IMR-90 (cell line): ENCODE measurements around the gene PGBD5. TPM values are rescaled to one million over a fixed set of nuclear protein-coding genes. Genes with fewer than 3 reads are reported as not detected.

Experiments
- ATAC-seq: fragments of 200-7000 bp; cut with Tn5 transposase; 2 replicates; pipeline ENCODE4 v1.9.1; 2020; ENCODE audit warnings: low read depth, mild to moderate bottlenecking, moderate library complexity
- BruUV-seq: library from RNA; stranded (reverse); fragments of 400-500 nt; replicated peaks from 2 replicates; lab custom pipeline; 2021; lab: Mats Ljungman, UMichigan
- CTCF ChIA-PET: fragments of 300-600 bp; formaldehyde crosslinking; extraction: SDS; loops from one replicate; lab custom pipeline; 2021; ENCODE audit warnings: antibody characterized with exemption; lab: Yijun Ruan, JAX
- POLR2A ChIA-PET: fragments of 300-600 bp; sonication (Branson Sonifier 250); formaldehyde crosslinking; loops from one replicate; lab custom pipeline; 2022; ENCODE audit warnings: antibody characterized with exemption; ENCODE audit not compliant: unreplicated experiment; lab: Charles Lee
- DNase-seq: peaks from one replicate; pipeline ENCODE4 v3.0.0; 2013
- H2AFZ ChIP-seq: replicated peaks from 2 replicates; pipeline ENCODE3; 2013; ENCODE audit warnings: low read length, mild to moderate bottlenecking; ENCODE audit not compliant: poor library complexity
- H2AK5ac ChIP-seq: 2 replicates; pipeline ENCODE4 v1.6.1; 2013; ENCODE audit warnings: low read depth, low read length, inconsistent platforms
- H2AK9ac ChIP-seq: replicated peaks from 2 replicates; pipeline ENCODE3; 2013; ENCODE audit warnings: mild to moderate bottlenecking, low read depth, low read length, moderate library complexity; ENCODE audit not compliant: poor library complexity
- H2BK120ac ChIP-seq: 2 replicates; pipeline ENCODE4 v1.6.1; 2013; ENCODE audit warnings: low read depth, low read length, inconsistent platforms
- H2BK15ac ChIP-seq: 3 replicates; pipeline ENCODE4 v1.6.1; 2013; ENCODE audit warnings: low read depth, low read length, inconsistent platforms
- H2BK20ac ChIP-seq: 2 replicates; pipeline ENCODE4 v1.6.1; 2013; ENCODE audit warnings: low read depth, mild to moderate bottlenecking, inconsistent platforms, low read length, moderate library complexity
- H2BK5ac ChIP-seq: 2 replicates; pipeline ENCODE4 v1.6.1; 2013; ENCODE audit warnings: mild to moderate bottlenecking, low read depth, low read length, inconsistent platforms; ENCODE audit not compliant: poor library complexity, severe bottlenecking
- H3K14ac ChIP-seq: replicated peaks from 2 replicates; pipeline ENCODE4 v1.6.1; 2013; ENCODE audit warnings: low read depth, low read length, inconsistent platforms
- H3K18ac ChIP-seq: 2 replicates; pipeline ENCODE4 v1.6.1; 2013; ENCODE audit warnings: low read depth, low read length, control low read depth
- H3K23ac ChIP-seq: 2 replicates; pipeline ENCODE4 v1.6.1; 2013; ENCODE audit warnings: low read depth, low read length, inconsistent platforms
- H3K27ac ChIP-seq: 2 replicates; pipeline ENCODE4 v1.5.1; 2013; ENCODE audit warnings: mild to moderate bottlenecking, control low read depth, low read length; ENCODE audit not compliant: insufficient read depth
- H3K27me3 ChIP-seq: 2 replicates; pipeline ENCODE4 v1.6.1; 2013; ENCODE audit warnings: low read length; ENCODE audit not compliant: control insufficient read depth, insufficient read depth
- H3K36me3 ChIP-seq: 2 replicates; pipeline ENCODE4 v1.6.1; 2013; ENCODE audit warnings: low read length, mixed read lengths; ENCODE audit not compliant: control insufficient read depth, insufficient read depth
- H3K4ac ChIP-seq: 2 replicates; pipeline ENCODE4 v1.6.1; 2013; ENCODE audit warnings: low read depth, low read length, inconsistent platforms
- H3K4me1 ChIP-seq: 2 replicates; pipeline ENCODE4 v1.6.1; 2013; ENCODE audit warnings: low read length, mixed read lengths; ENCODE audit not compliant: control insufficient read depth, insufficient read depth
- H3K4me2 ChIP-seq: 2 replicates; pipeline ENCODE4 v1.6.1; 2013; ENCODE audit warnings: low read depth, mild to moderate bottlenecking, control low read depth, low read length, moderate library complexity
- H3K4me3 ChIP-seq: 2 replicates; pipeline ENCODE4 v1.5.1; 2013; ENCODE audit warnings: low read depth, mild to moderate bottlenecking, control low read depth, low read length, moderate library complexity; ENCODE audit not compliant: insufficient read depth
- H3K56ac ChIP-seq: 2 replicates; pipeline ENCODE4 v1.6.1; 2013; ENCODE audit warnings: low read length, inconsistent platforms; ENCODE audit not compliant: insufficient read depth; ENCODE audit errors: extremely low read depth
- H3K79me1 ChIP-seq, 2 experiments: 2 replicates each; pipeline ENCODE4 v1.6.1; 2013; ENCODE audit warnings: low read length in 2 of 2, inconsistent platforms in 1 of 2, low read depth in 1 of 2
- H3K9ac ChIP-seq: 2 replicates; pipeline ENCODE4 v1.6.1; 2013; ENCODE audit warnings: low read depth, low read length, control low read depth
- H3K9me1 ChIP-seq: 2 replicates; pipeline ENCODE4 v1.6.1; 2013; ENCODE audit warnings: low read length, inconsistent platforms; ENCODE audit not compliant: insufficient read depth
- H3K9me3 ChIP-seq: 2 replicates; pipeline ENCODE4 v1.6.1; 2013; ENCODE audit warnings: low read length; ENCODE audit not compliant: control insufficient read depth, insufficient read depth
- H4K20me1 ChIP-seq: 2 replicates; pipeline ENCODE4 v1.6.1; 2013; ENCODE audit warnings: low read length, inconsistent platforms; ENCODE audit not compliant: insufficient read depth
- H4K5ac ChIP-seq: 2 replicates; pipeline ENCODE4 v1.6.1; 2013; ENCODE audit warnings: mild to moderate bottlenecking, low read depth, low read length, control low read depth
- H4K8ac ChIP-seq, 2 experiments: 2 replicates each; pipeline ENCODE4 v1.6.1; 2013; ENCODE audit warnings: low read depth in 2 of 2, low read length in 2 of 2, control low read depth in 1 of 2, inconsistent platforms in 1 of 2
- H4K91ac ChIP-seq: 2 replicates; pipeline ENCODE4 v1.6.1; 2013; ENCODE audit warnings: low read depth, low read length, inconsistent platforms; ENCODE audit not compliant: insufficient read depth
- BHLHE40 ChIP-seq: fragments of 150-350 bp; IDR thresholded peaks from 2 replicates; pipeline ENCODE4 v1.6.1; 2016; ENCODE audit warnings: mild to moderate bottlenecking, low read depth, low read length
- CEBPB ChIP-seq: IDR thresholded peaks from 2 replicates; pipeline ENCODE4 v1.6.1; 2012; ENCODE audit warnings: low read depth, low read length, improper control_type of control experiment
- CHD1 ChIP-seq: IDR thresholded peaks from 2 replicates; pipeline ENCODE4 v1.6.1; 2012; ENCODE audit warnings: low read depth, low read length, improper control_type of control experiment
- FOS ChIP-seq: fragments of 150-350 bp; IDR thresholded peaks from 2 replicates; pipeline ENCODE4 v1.6.1; 2016; ENCODE audit warnings: low read depth, low read length
- MAFK ChIP-seq: IDR thresholded peaks from 2 replicates; pipeline ENCODE4 v1.6.1; 2012; ENCODE audit warnings: low read depth, low read length, improper control_type of control experiment
- MAZ ChIP-seq: IDR thresholded peaks from 2 replicates; pipeline ENCODE4 v1.6.1; 2012; ENCODE audit warnings: low read depth, mild to moderate bottlenecking, low read length, improper control_type of control experiment, moderate library complexity, borderline replicate concordance
- MXI1 ChIP-seq: IDR thresholded peaks from 2 replicates; pipeline ENCODE4 v1.6.1; 2012; ENCODE audit warnings: low read depth, mild to moderate bottlenecking, low read length, moderate library complexity, borderline replicate concordance
- NFE2L2 ChIP-seq: fragments of 150-350 bp; IDR thresholded peaks from 2 replicates; pipeline ENCODE4 v1.6.1; 2016; ENCODE audit warnings: low read depth, mild to moderate bottlenecking, low read length
- POLR2A ChIP-seq: IDR thresholded peaks from 2 replicates; pipeline ENCODE4 v1.6.1; 2012; ENCODE audit warnings: mild to moderate bottlenecking, low read depth, low read length
- RAD21 ChIP-seq: IDR thresholded peaks from 2 replicates; pipeline ENCODE4 v1.6.1; 2012; ENCODE audit warnings: low read length, improper control_type of control experiment
- RCOR1 ChIP-seq: IDR thresholded peaks from 2 replicates; pipeline ENCODE4 v1.6.1; 2012; ENCODE audit warnings: mild to moderate bottlenecking, low read length, improper control_type of control experiment; ENCODE audit not compliant: insufficient replicate concordance
- RFX5 ChIP-seq: IDR thresholded peaks from 2 replicates; pipeline ENCODE4 v1.8.0; 2012; ENCODE audit warnings: low read depth, mild to moderate bottlenecking, low read length, moderate library complexity
- SMC3 ChIP-seq: fragments of 150-350 bp; IDR thresholded peaks from 2 replicates; pipeline ENCODE4 v1.6.1; 2016; ENCODE audit warnings: low read depth, mild to moderate bottlenecking, antibody characterized with exemption, low read length, moderate library complexity
- WGBS, 2 experiments: methylation state at CpG; one replicate each; pipeline versions ENCODE4 v1.1.5 to v1.1.7; 2013; ENCODE audit warnings: missing lambda C conversion rate in 2 of 2; ENCODE audit not compliant: insufficient read length in 1 of 2; ENCODE audit errors: extremely low coverage in 2 of 2; 5-methylcytosine and 5-hydroxymethylcytosine counted together
- dilution Hi-C: fragments of 300-500 bp; cut with HindIII; formaldehyde crosslinking; loops from one replicate; pipeline ENCODE4 v1.14.3; 2018; ENCODE audit warnings: low sequenced_read_pairs; ENCODE audit not compliant: unreplicated experiment
- in situ Hi-C: fragments of 300-500 bp; cut with MboI; formaldehyde crosslinking; loops from 3 replicates; pipeline ENCODE4 v1.14.3; 2019; ENCODE audit warnings: low sequenced_read_pairs, inconsistent platforms, mixed read lengths
- intact Hi-C: fragments of 100-400 bp; cut with micrococcal nuclease; formaldehyde crosslinking; loops from 2 replicates; pipeline ENCODE4 v1.10.0; 2022
- polyA plus RNA-seq, 3 experiments: library from polyadenylated mRNA; depleted of rRNA; stranded (reverse); fragments of >200 nt; gene quantifications; 2 replicates each; pipeline ENCODE4 v1.2.3, GENCODE V29; 2012; ENCODE audit warnings: low replicate concordance in 1 of 3
- total RNA-seq: library from RNA; depleted of rRNA; stranded (reverse); fragments of >200 nt; gene quantifications from 2 replicates; pipeline ENCODE4 v1.2.3, GENCODE V29; 2012
- TF ChIP-seq, protein P1 (sequence below): fragments of 150-350 bp; IDR thresholded peaks from 2 replicates; pipeline ENCODE4 v1.6.1; 2017; ENCODE audit warnings: mild to moderate bottlenecking, antibody characterized with exemption, low read length, low read depth
- TF ChIP-seq, protein P2 (sequence below): conservative IDR thresholded peaks from 2 replicates; pipeline ENCODE4 v1.5.1; 2012; ENCODE audit warnings: mild to moderate bottlenecking, low read depth, low read length, improper control_type of control experiment
- TF ChIP-seq, protein P3 (sequence below): fragments of 150-350 bp; IDR thresholded peaks from 2 replicates; pipeline ENCODE4 v1.6.1; 2016; ENCODE audit warnings: low read depth, mild to moderate bottlenecking, low read length, moderate library complexity, borderline replicate concordance

PGBD5 gene
- total and polyA plus RNA-seq, 2 of the 4 experiments (the other 2 are of a cell fraction): 0.18 to 0.36 TPM

- Histone ChIP-seq H3K27me3 (no peaks in the 10 kb centered on the region), H4K91ac (no peak overlapping the region), H2AK9ac (no peak overlapping the region), H2BK20ac (no peak overlapping the region), H3K36me3 (no peaks in the 10 kb centered on the region), H3K27ac (no peak overlapping the region), H3K4ac (no peak overlapping the region), H3K56ac (no peak overlapping the region), H2AK5ac (no peak overlapping the region), H3K9me1 (no peaks in the 10 kb centered on the region), H2BK120ac (no peak overlapping the region), H3K18ac (no peak overlapping the region), H4K8ac (no peak overlapping the region), H4K20me1 (no peaks in the 10 kb centered on the region), H3K9me3 (no peaks in the 10 kb centered on the region), H2BK15ac (no peak overlapping the region), H3K14ac (no peak overlapping the region), H4K5ac (no peak overlapping the region), H2AFZ (no peak overlapping the region), H3K4me2 (no peak overlapping the region), H2BK5ac (no peak overlapping the region), H3K23ac (no peak overlapping the region), H3K79me1 (no peaks in the 10 kb centered on the region), H3K9ac (no peak overlapping the region), H3K4me1 (no peaks in the 10 kb centered on the region), H3K4me3 (no peak overlapping the region)
- intact Hi-C loops (no loop called here), dilution Hi-C loops (no loop called here), in situ Hi-C loops (no loop called here)
- TF ChIP-seq CHD1 (no peak), MAZ (no peak), MXI1 (no peak), RCOR1 (no peak), FOS (no peak), RFX5 (no peak), NFE2L2 (no peak), BHLHE40 (no peak), MAFK (no peak), SMC3 (no peak), RAD21 (no peak), POLR2A (no peak), CEBPB (no peak)
- TF ChIP-seq, protein P1, sequence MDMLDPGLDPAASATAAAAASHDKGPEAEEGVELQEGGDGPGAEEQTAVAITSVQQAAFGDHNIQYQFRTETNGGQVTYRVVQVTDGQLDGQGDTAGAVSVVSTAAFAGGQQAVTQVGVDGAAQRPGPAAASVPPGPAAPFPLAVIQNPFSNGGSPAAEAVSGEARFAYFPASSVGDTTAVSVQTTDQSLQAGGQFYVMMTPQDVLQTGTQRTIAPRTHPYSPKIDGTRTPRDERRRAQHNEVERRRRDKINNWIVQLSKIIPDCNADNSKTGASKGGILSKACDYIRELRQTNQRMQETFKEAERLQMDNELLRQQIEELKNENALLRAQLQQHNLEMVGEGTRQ: no peak
- TF ChIP-seq, protein P2, sequence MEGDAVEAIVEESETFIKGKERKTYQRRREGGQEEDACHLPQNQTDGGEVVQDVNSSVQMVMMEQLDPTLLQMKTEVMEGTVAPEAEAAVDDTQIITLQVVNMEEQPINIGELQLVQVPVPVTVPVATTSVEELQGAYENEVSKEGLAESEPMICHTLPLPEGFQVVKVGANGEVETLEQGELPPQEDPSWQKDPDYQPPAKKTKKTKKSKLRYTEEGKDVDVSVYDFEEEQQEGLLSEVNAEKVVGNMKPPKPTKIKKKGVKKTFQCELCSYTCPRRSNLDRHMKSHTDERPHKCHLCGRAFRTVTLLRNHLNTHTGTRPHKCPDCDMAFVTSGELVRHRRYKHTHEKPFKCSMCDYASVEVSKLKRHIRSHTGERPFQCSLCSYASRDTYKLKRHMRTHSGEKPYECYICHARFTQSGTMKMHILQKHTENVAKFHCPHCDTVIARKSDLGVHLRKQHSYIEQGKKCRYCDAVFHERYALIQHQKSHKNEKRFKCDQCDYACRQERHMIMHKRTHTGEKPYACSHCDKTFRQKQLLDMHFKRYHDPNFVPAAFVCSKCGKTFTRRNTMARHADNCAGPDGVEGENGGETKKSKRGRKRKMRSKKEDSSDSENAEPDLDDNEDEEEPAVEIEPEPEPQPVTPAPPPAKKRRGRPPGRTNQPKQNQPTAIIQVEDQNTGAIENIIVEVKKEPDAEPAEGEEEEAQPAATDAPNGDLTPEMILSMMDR: no peak
- TF ChIP-seq, protein P3, sequence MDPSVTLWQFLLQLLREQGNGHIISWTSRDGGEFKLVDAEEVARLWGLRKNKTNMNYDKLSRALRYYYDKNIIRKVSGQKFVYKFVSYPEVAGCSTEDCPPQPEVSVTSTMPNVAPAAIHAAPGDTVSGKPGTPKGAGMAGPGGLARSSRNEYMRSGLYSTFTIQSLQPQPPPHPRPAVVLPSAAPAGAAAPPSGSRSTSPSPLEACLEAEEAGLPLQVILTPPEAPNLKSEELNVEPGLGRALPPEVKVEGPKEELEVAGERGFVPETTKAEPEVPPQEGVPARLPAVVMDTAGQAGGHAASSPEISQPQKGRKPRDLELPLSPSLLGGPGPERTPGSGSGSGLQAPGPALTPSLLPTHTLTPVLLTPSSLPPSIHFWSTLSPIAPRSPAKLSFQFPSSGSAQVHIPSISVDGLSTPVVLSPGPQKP: no peak
- 60% methylated on average over 2 of the region's 4 CpGs; no CpG with 5 or more reads in 1 of the 2 experiments for whole genome bisulfite sequencing, 2 experiments
- ChIA-PET CTCF (interaction anchor here (0.6 kb wide), 1 partner anchor 19 kb away, joined by 4 read pairs; no protein-coding TSS in a partner anchor), POLR2A (no interaction called here)
- ATAC-seq (no peak), DNase-seq (no peak)
- no TSS peak for BruUV-seq
These were observed 12.0 kb downstream of the PGBD5 start for GRCh38 chr1:230414102-230414501.
